Spinal cord (tissue), 10 donors: ENCODE measurements around the gene CXCR4. TPM values are rescaled to one million over a fixed set of nuclear protein-coding genes. Genes with fewer than 3 reads are reported as not detected.
A peak's percentile ranks its signal among the peaks of the same experiment; 100 is the strongest.

Source experiments
- DNase-seq, 6 donors: peaks; one replicate each; pipeline versions ENCODE4 v3.0.0 to v3.0.0-alpha.2; 2013 to 2015; ENCODE audit warnings: low spot score in 6 of 6, low read depth in 4 of 6
- H3K27ac ChIP-seq: one replicate; pipeline ENCODE4 v1.5.1; 2013; ENCODE audit warnings: low read depth, low read length, control low read depth
- H3K27me3 ChIP-seq: one replicate; pipeline ENCODE4 v1.6.1; 2013; ENCODE audit warnings: low read length; ENCODE audit not compliant: control insufficient read depth, insufficient read depth
- H3K36me3 ChIP-seq: one replicate; pipeline ENCODE4 v1.6.1; 2013; ENCODE audit warnings: low read length; ENCODE audit not compliant: control insufficient read depth, insufficient read depth
- H3K4me1 ChIP-seq: one replicate; pipeline ENCODE4 v1.6.1; 2013; ENCODE audit warnings: low read length; ENCODE audit not compliant: control insufficient read depth, insufficient read depth
- H3K4me3 ChIP-seq: one replicate; pipeline ENCODE4 v1.5.1; 2013; ENCODE audit warnings: low read depth, low read length, control low read depth
- H3K9me3 ChIP-seq: one replicate; pipeline ENCODE4 v1.6.1; 2013; ENCODE audit warnings: low read length; ENCODE audit not compliant: control insufficient read depth, insufficient read depth
- WGBS: methylation state at CpG from one replicate; pipeline ENCODE4 v1.1.5; 2013; ENCODE audit warnings: missing lambda C conversion rate; ENCODE audit not compliant: insufficient coverage; 5-methylcytosine and 5-hydroxymethylcytosine counted together
- polyA plus RNA-seq, 2 donors: library from polyadenylated mRNA; unstranded; fragments of 120-200 nt; gene quantifications; one replicate each; pipeline ENCODE4 v1.2.1, GENCODE V29; 2013; ENCODE audit not compliant: insufficient read length in 2 of 2
- total RNA-seq, 2 donors: library from RNA; depleted of rRNA in 1 of 2; stranded (reverse); fragments of 120-200 nt in 1 of 2; fragments of >200 nt in 1 of 2; gene quantifications; one replicate each; pipeline versions ENCODE4 v1.2.3 to v1.2.4, GENCODE V29; 2013 to 2014
- donor health status: healthy.

CXCR4 gene
- total and polyA plus RNA-seq, 4 donors = 19.2 to 60.3 (median 48.1) TPM

DNA sequence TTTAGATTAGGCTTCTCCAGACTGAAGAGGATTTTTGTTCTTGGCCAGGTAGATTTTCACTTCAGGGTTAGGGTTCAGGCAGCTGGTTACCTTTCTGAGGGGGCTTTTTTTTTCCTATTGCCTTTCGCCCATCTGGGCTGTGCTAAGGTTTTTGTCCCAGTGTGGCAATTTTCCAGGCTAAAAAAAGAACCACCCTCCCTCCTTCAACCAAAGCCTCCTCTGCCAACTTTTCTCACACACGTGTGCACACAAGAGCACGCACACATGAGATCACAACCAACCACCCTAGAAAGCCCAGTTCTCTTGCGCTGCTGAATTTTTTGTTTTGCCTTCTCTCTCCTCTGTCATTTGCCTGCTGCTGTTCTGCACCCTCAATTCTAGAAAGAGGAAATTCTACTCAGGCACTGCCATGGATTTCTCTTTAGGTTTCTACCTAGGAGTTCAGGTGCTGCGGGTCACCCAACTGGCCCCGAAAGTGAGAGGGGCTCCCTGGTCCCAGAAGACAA is 8.5 kb upstream of the CXCR4 start:
- DNase-seq = peak in 2 of 6 donors; percentile 41 to 52
- Histone ChIP-seq H3K36me3 (no peaks in the 10 kb centered on the region), H3K27ac (no peak overlapping the region), H3K4me3 (no peak overlapping the region), H3K4me1 (peaks cover 21% of the 10 kb centered on the region), H3K27me3 (peaks cover 9% of the 10 kb centered on the region), H3K9me3 (no peaks in the 10 kb centered on the region)
- 57% methylated on average over 6 of the region's 6 CpGs for WGBS

DNA sequence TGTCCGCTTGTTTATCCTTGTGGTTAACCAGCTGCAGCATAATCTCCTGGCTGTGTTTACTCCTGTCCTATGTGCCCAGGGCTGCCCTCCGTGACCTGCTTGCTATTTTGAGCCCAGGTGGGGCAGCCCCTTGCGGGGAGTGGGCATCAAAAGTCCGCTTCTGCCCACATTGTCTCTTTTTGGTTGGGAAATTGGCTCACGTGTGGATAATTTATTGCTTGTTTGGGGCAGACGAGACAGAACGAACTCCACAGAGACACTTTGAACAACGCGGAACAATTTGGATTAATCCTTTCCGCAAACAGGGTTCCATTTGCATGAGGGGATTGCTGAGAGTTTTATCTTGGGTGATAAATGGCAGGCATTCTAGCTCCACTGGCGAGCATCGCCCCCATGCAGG is 8.1 kb upstream of the CXCR4 start:
- WGBS = 27% methylated on average over 5 of the region's 12 CpGs
- Histone ChIP-seq H3K27ac (peak overlapping the region; percentile 35), H3K36me3 (no peaks in the 10 kb centered on the region), H3K27me3 (peaks cover 9% of the 10 kb centered on the region), H3K9me3 (no peaks in the 10 kb centered on the region), H3K4me1 (peaks cover 21% of the 10 kb centered on the region), H3K4me3 (no peak overlapping the region)
- peak in 1 of 6 donors; percentile 41 for DNase-seq

DNA sequence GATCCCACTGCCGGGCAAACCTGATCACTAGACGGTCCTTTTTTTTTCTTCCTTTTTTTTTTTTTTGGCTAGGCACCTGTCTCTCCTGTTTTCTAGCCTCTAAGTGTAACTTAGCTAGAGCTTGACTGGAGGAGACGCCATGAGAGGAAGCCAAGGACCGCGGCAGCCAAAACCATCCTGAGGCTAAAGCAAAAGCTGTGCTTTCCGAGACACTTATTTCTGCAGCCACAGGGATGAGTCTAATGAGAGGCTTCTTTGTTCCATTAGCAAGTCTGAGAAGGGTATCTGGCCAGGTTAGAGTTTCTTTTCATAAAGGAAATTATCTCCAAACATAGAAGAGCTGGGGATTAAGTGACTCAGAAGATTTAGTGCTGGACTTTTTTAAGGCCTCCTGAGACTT is 7.3 kb upstream of the CXCR4 start:
- Histone ChIP-seq H3K9me3 (no peaks in the 10 kb centered on the region), H3K27me3 (peaks cover 13% of the 10 kb centered on the region), H3K27ac (no peak overlapping the region), H3K36me3 (no peaks in the 10 kb centered on the region), H3K4me1 (peaks cover 21% of the 10 kb centered on the region), H3K4me3 (no peak overlapping the region)
- peak in 1 of 6 donors; percentile 67 for DNase-seq
- 54% methylated on average over 6 of the region's 6 CpGs for WGBS

DNA sequence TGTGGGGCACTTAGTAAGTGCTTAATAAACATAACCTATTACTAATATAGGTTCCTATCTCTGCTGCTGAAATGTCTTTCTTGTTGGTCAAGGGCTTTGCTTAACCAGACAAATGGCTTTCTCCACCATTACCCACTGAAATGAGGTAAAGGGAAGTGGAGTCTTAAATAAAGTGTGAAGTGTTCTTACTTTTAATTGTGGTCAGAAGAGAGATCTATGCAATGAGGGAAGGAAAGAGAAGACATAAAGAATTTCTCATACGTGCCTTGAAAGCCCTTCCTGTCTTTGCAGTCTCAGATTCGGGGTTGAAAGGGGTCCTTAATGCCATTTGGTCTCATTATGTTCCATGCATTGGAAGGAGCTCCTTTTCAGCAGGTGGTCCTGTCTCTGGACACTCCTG is 6.9 kb upstream of the CXCR4 start:
- DNase-seq = no peak
- WGBS = 54% methylated on average over 2 of the region's 2 CpGs
- Histone ChIP-seq H3K4me3 (no peak overlapping the region), H3K4me1 (peaks cover 21% of the 10 kb centered on the region), H3K36me3 (no peaks in the 10 kb centered on the region), H3K27ac (no peak overlapping the region), H3K27me3 (peaks cover 15% of the 10 kb centered on the region), H3K9me3 (no peaks in the 10 kb centered on the region)

DNA sequence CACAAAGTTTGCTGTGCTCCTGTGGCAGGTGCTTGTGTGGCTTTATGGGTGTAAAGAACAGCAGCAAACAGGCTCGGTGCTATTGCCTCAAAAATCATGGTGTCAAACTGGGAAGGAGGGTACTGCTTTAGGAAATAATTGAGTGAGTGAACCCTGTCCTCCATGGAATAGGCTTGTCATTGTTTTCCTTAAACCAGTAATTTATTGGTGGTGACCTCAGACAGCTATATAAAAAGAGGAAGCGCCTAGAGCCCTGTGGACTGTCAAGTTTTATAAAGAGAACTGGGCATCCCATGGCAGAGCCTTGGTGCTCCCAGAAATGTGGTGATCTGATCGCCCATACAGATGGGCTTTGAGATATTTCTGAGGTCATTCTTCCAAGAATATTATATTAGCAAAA is 4.7 kb upstream of the CXCR4 start:
- 41% methylated on average over 1 of the region's 3 CpGs for WGBS
- Histone ChIP-seq H3K27me3 (peaks cover 28% of the 10 kb centered on the region), H3K4me3 (no peak overlapping the region), H3K9me3 (no peaks in the 10 kb centered on the region), H3K4me1 (peaks cover 33% of the 10 kb centered on the region), H3K36me3 (no peaks in the 10 kb centered on the region), H3K27ac (no peak overlapping the region)
- DNase-seq = no peak

DNA sequence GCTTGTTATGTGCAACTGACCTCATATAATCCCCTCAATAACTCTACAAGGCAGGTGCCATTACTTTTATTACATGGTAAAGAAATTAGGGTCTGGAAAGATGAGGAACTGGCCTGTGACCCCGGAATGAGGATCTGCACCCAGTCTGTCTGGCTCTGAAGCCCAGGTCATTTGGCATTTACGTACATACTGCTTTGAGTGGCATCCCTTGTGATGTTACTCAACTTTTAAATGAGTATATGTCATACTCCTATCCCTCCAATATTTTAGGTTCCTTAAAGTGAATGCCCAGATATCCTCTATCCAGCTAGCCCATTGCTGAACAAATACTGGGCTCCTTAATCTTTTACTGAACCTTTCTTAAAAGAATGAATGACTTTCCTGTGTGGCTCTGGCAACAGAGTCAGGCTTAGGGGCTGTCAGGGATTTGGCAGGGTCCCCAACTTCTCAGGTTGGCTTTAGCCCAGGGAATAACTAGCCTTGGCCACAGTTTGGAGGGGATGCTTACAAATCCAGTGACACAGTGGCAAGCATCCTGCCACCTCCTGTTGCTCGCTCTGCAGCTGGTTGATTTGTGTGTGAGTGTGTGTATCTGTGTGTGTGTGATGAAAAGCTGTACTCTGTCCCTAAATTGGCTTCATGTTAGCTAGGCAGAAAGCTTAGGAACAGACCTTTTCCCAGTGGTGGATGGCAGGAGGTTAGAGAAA is 3.4 kb upstream of the CXCR4 start:
- no peak overlapping the region for H3K4me3 ChIP-seq
- DNase-seq = peak in 2 of 6 donors; percentile 88 to 94
- H3K9me3 ChIP-seq = no peaks in the 10 kb centered on the region
- no peaks in the 10 kb centered on the region for H3K36me3 ChIP-seq
- WGBS = 56% methylated on average over 2 of the region's 3 CpGs
- H3K4me1 ChIP-seq = peaks cover 39% of the 10 kb centered on the region
- H3K27me3 ChIP-seq = peaks cover 35% of the 10 kb centered on the region
- H3K27ac ChIP-seq = no peak overlapping the region

DNA sequence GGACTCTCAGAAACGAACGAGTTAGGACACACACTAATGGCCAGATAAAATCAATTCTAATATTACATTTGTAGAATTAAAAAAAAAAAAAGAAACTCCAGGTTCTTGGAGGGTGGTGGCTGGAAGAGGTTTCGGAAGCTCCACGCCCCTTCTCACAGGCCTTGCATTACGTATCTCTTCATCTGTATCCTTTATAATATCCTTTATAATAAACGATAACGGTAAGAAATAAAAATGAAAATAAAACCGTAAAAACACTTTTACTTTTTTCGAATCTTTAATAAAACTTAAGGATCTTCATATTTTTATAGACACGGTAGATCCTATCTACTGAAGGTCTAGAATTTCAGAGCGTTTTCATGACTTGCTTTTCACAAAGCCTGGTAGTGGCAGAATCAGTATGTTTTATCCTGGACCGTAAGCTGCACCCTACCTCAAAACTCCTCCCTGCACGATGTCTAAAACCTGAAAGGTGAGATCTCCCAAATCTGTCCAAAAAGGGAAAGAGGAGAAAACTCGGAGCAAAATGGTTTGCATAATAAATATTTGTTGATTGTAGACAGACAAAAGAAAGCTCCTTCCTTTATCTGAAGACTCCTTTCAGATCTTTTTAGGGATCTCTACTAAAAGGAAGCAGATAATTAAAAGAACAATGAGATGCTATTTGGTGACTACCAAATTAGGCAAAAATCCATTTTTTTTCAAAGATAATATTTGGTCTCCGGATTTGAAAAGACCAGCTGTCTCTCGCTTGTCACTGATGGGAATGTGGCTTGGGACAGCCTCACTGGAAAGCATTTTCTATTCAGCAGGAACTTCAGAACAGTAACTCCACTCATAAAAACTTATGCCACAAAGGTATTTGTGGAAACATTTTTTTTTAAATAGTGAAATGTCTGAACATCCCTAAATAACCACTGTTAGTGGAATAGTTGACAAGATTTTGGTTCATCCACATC is 2.0 kb upstream of the CXCR4 start:
- no peaks in the 10 kb centered on the region for H3K9me3 ChIP-seq
- peaks cover 38% of the 10 kb centered on the region for H3K27me3 ChIP-seq
- no peak overlapping the region for H3K27ac ChIP-seq
- peak in 1 of 6 donors; percentile 21 for DNase-seq
- peaks cover 34% of the 10 kb centered on the region for H3K4me1 ChIP-seq
- H3K4me3 ChIP-seq = peak overlapping the region; percentile 59
- no peaks in the 10 kb centered on the region for H3K36me3 ChIP-seq
- WGBS = 59% methylated on average over 2 of the region's 16 CpGs

DNA sequence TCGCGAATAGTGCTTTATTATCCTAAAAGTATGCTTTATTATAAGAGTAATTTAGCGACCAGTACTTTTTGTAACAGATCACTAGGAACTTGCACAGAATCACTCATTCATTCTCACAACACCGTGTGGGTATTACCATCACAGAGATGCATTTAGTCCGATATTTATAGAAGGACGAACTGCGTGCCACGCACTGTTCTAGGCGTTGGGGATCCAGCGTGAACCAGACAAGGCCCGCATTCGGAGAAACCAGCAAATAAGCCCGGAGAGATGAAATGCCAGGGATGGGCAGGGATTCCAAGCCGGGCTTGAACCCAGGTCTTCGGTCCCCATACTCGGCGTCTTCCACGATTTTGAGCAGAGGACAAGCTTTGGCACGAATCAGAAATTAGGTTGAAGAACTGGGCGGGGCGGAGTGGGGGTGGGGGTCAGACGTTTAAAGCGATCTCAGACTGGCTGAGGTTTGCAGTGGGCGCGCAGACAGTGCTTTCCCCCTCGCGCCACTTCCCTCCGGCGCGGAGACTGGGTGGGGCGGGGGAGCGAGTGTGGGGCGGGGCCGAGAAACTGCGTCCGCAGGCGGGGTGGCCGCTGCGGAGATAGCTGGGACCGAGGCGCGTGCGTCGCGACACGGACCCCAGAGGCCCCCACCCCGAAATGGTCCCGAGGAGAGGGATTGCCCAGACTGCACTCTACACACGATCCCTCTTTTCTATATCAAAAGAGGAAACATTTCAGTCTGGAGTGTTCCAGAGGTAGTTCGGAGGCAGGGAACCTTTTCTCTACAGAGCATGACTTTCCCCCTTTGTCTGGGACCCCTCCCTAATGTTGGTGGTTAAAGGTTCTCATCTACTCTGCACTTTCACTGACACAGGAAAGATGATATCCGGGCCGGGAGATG is 1.1 kb upstream of the CXCR4 start:
- Histone ChIP-seq H3K4me3 (peak overlapping the region; percentile 59), H3K36me3 (no peaks in the 10 kb centered on the region), H3K27me3 (peaks cover 38% of the 10 kb centered on the region), H3K9me3 (no peaks in the 10 kb centered on the region), H3K27ac (peak overlapping the region; percentile 19), H3K4me1 (peaks cover 33% of the 10 kb centered on the region)
- under 1% methylated on average over 38 of the region's 52 CpGs for WGBS
- DNase-seq = peak in 2 of 6 donors; percentile 71 to 81

DNA sequence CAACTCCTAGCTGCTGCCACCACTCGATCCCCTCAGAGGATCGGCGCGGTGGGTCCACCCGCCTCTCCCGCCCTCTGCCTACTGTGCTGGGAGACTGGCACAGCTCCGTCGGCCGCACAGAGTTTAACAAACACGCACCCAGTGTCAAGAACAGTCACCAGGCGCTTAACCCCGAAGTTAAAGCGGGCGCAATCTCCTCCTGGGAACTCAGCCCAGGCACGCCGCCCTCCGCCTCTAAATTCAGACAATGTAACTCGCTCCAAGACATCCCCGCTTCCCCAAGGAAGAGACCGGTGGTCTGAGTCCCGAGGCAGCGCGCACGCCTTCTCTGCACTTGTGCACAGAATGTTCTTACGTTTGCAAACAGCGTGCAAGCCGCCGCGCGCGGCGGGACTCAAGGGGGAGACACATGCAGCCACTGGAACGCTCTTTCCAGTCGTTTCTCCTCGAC is 533 bp downstream of the CXCR4 start:
- peak overlapping the region; percentile 59 for H3K4me3 ChIP-seq
- H3K36me3 ChIP-seq = no peaks in the 10 kb centered on the region
- DNase-seq = peak in 2 of 6 donors; percentile 80 to 83
- H3K27me3 ChIP-seq = peaks cover 38% of the 10 kb centered on the region
- 0% methylated on average over 34 of the region's 35 CpGs for WGBS
- no peaks in the 10 kb centered on the region for H3K9me3 ChIP-seq
- H3K27ac ChIP-seq = peak overlapping the region; percentile 76
- peaks cover 31% of the 10 kb centered on the region for H3K4me1 ChIP-seq
